ENCODE data around the gene SMYD3. TPM values are rescaled to one million over a fixed set of nuclear protein-coding genes. Genes with fewer than 3 reads are reported as not detected.

SMYD3 gene
- total and polyA plus RNA-seq, 10 of the 15 experiments (the other 5 are each of a cell fraction or from before 2014, with no cell fraction given) = 18.3 to 54.0 (median 24.8) TPM

DNA sequence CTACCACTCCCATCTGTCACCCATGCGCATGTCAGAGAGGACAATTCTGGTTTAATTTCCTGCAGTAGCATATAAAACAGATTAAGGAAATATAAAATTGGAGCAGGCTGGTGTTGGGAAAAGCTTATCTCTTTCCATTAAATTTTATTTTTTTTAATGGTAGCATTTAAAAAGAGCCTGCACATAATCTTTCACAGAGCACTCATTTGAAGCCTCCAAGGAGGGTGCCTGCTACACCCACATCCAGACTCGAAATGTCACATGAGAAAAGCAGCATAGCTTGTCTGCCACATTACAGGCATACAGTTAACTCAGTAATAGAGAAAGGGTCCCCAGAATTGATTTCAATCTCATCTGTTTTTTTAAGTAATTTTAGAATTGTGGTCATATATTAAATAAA, 753.3 kb downstream of the SMYD3 start:
- ChIA-PET SMC1A (ENCODE audit: uncharacterized antibody, unreplicated experiment) (interaction anchor here (0.9 to 1.7 kb wide), 2 partner anchors 9 to 14 kb away, joined by 3 to 4 read pairs; no protein-coding TSS in a partner anchor), CTCF (interaction anchor here (0.6 kb wide), 1 partner anchor 50 kb away, joined by 3 read pairs; no protein-coding TSS in a partner anchor), POLR2A (no interaction called here), RAD21 (ENCODE audit: unreplicated experiment) (no interaction called here)
- no peak overlapping the region for H3K4me3 ChIP-seq
- no peak overlapping the region for H3K4me2 ChIP-seq (ENCODE audit: control insufficient read depth, insufficient read depth)
- H3K27ac ChIP-seq (ENCODE audit: control insufficient read depth, insufficient read depth) = no peak overlapping the region
- intact Hi-C loops (cut with micrococcal nuclease; ENCODE audit: unreplicated experiment) (no loop called here), in situ Hi-C loops (cut with MboI) (no loop called here)
- H3K79me2 ChIP-seq (ENCODE audit: control insufficient read depth, insufficient read depth, low read length) = no peaks in the 10 kb centered on the region
- ATAC-seq = no peak
- H2AFZ ChIP-seq (ENCODE audit: control insufficient read depth, low read depth, low read length) = no peak overlapping the region
- H4K20me1 ChIP-seq (ENCODE audit: control insufficient read depth, insufficient read depth) = no peaks in the 10 kb centered on the region
- no peak overlapping the region for H3K9ac ChIP-seq (ENCODE audit: control insufficient read depth, insufficient read depth, low read length)
- WGBS (ENCODE audit: insufficient coverage, insufficient replicate concordance, low lambda C conversion rate, missing lambda C conversion rate) = 54% methylated on average over 2 of the region's 2 CpGs
- H3K36me3 ChIP-seq (ENCODE audit: control insufficient read depth in 2 of 2, insufficient read depth in 2 of 2, low read length in 1 of 2) = no peaks in the 10 kb centered on the region
- BruUV-seq (replicated peaks) = no TSS peak
- H3K27me3 ChIP-seq (replicated peaks in 1 of 2; ENCODE audit: control insufficient read depth in 2 of 2, insufficient read depth in 2 of 2, low read length in 1 of 2) = no peaks in the 10 kb centered on the region
- no peaks in the 10 kb centered on the region for H3K9me3 ChIP-seq (replicated peaks; ENCODE audit: control insufficient read depth, insufficient read depth, low read length)
- DNase-seq (ENCODE audit: low read depth, low spot score) = no peak
- H3K4me1 ChIP-seq (ENCODE audit: control insufficient read depth, insufficient read depth, low read length) = peaks cover 5% of the 10 kb centered on the region; the same call in 1 of the 2 replicates
- FAIRE-seq = no peak
- TF ChIP-seq HDAC6 (IDR thresholded peaks at IDR 0.05; ENCODE audit: unreplicated experiment) = no peak
- TF ChIP-seq PAX5 (IDR thresholded peaks at IDR 0.05; ENCODE audit: borderline replicate concordance, low read depth, low read length) = no peak
- no peak for TF ChIP-seq MEF2B (IDR thresholded peaks at IDR 0.05; ENCODE audit: partially characterized antibody, poor library complexity, severe bottlenecking)
- TF ChIP-seq POLR2AphosphoS5 (IDR thresholded peaks at IDR 0.05; ENCODE audit: low read length) = no peak
- TF ChIP-seq TARDBP (IDR thresholded peaks at IDR 0.05; ENCODE audit: borderline replicate concordance) = no peak
- TF ChIP-seq, protein P1, sequence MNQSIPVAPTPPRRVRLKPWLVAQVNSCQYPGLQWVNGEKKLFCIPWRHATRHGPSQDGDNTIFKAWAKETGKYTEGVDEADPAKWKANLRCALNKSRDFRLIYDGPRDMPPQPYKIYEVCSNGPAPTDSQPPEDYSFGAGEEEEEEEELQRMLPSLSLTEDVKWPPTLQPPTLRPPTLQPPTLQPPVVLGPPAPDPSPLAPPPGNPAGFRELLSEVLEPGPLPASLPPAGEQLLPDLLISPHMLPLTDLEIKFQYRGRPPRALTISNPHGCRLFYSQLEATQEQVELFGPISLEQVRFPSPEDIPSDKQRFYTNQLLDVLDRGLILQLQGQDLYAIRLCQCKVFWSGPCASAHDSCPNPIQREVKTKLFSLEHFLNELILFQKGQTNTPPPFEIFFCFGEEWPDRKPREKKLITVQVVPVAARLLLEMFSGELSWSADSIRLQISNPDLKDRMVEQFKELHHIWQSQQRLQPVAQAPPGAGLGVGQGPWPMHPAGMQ (IDR thresholded peaks at IDR 0.05; ENCODE audit: borderline replicate concordance) = no peak

DNA sequence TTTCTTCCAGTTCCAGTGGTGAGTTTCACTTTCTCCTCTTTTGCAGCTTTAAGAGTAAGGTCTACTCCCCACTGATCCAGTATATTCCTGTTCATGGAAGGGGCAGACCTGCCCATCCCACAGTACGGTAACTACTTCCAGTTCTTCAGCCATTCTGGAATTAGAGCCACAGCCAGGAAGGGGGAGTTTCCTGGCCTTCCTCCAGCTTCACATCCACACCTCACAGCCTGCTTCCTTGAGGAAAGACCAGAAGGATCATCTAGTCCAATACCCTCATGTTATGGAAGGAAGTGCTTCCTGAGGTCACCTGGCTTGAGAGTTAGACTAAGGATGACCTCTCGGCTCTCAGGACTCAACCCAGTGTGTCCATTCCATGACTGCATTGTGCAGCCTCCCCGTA, 754.5 kb downstream of the SMYD3 start:
- in situ Hi-C loops (cut with MboI) (no loop called here), intact Hi-C loops (cut with micrococcal nuclease; ENCODE audit: unreplicated experiment) (no loop called here)
- ATAC-seq (no peak), FAIRE-seq (no peak), DNase-seq (ENCODE audit: low read depth, low spot score) (no peak)
- Histone ChIP-seq H3K27me3 (replicated peaks in 1 of 2; ENCODE audit: control insufficient read depth in 2 of 2, insufficient read depth in 2 of 2, low read length in 1 of 2) (no peaks in the 10 kb centered on the region), H3K4me3 (no peak overlapping the region), H3K4me2 (ENCODE audit: control insufficient read depth, insufficient read depth) (no peak overlapping the region), H2AFZ (ENCODE audit: control insufficient read depth, low read depth, low read length) (no peak overlapping the region), H4K20me1 (ENCODE audit: control insufficient read depth, insufficient read depth) (no peaks in the 10 kb centered on the region), H3K9ac (ENCODE audit: control insufficient read depth, insufficient read depth, low read length) (no peak overlapping the region), H3K79me2 (ENCODE audit: control insufficient read depth, insufficient read depth, low read length) (no peaks in the 10 kb centered on the region), H3K36me3 (ENCODE audit: control insufficient read depth in 2 of 2, insufficient read depth in 2 of 2, low read length in 1 of 2) (no peaks in the 10 kb centered on the region), H3K4me1 (ENCODE audit: control insufficient read depth, insufficient read depth, low read length) (peaks cover 5% of the 10 kb centered on the region; the same call in 1 of the 2 replicates), H3K27ac (ENCODE audit: control insufficient read depth, insufficient read depth) (no peak overlapping the region), H3K9me3 (replicated peaks; ENCODE audit: control insufficient read depth, insufficient read depth, low read length) (no peaks in the 10 kb centered on the region)
- RAD21 ChIA-PET (ENCODE audit: unreplicated experiment) = no interaction called here
- SMC1A ChIA-PET (ENCODE audit: uncharacterized antibody, unreplicated experiment) = no interaction called here
- BruUV-seq (replicated peaks) = no TSS peak
- CTCF ChIA-PET = no interaction called here
- 92% methylated on average over 3 of the region's 3 CpGs for WGBS (ENCODE audit: insufficient coverage, insufficient replicate concordance, low lambda C conversion rate, missing lambda C conversion rate)
- POLR2A ChIA-PET = no interaction called here
- TF ChIP-seq CBX5 (IDR thresholded peaks at IDR 0.05; ENCODE audit: low read depth) (no peak), DPF2 (IDR thresholded peaks at IDR 0.05) (no peak), EGR1 (IDR thresholded peaks at IDR 0.05; ENCODE audit: borderline replicate concordance in 1 of 2, low read depth in 2 of 2, low read length in 2 of 2) (no peak), POLR2AphosphoS5 (IDR thresholded peaks at IDR 0.05; ENCODE audit: low read length) (no peak), TCF12 (IDR thresholded peaks at IDR 0.05; ENCODE audit: low read depth, low read length) (no peak)
- TF ChIP-seq, protein P2, sequence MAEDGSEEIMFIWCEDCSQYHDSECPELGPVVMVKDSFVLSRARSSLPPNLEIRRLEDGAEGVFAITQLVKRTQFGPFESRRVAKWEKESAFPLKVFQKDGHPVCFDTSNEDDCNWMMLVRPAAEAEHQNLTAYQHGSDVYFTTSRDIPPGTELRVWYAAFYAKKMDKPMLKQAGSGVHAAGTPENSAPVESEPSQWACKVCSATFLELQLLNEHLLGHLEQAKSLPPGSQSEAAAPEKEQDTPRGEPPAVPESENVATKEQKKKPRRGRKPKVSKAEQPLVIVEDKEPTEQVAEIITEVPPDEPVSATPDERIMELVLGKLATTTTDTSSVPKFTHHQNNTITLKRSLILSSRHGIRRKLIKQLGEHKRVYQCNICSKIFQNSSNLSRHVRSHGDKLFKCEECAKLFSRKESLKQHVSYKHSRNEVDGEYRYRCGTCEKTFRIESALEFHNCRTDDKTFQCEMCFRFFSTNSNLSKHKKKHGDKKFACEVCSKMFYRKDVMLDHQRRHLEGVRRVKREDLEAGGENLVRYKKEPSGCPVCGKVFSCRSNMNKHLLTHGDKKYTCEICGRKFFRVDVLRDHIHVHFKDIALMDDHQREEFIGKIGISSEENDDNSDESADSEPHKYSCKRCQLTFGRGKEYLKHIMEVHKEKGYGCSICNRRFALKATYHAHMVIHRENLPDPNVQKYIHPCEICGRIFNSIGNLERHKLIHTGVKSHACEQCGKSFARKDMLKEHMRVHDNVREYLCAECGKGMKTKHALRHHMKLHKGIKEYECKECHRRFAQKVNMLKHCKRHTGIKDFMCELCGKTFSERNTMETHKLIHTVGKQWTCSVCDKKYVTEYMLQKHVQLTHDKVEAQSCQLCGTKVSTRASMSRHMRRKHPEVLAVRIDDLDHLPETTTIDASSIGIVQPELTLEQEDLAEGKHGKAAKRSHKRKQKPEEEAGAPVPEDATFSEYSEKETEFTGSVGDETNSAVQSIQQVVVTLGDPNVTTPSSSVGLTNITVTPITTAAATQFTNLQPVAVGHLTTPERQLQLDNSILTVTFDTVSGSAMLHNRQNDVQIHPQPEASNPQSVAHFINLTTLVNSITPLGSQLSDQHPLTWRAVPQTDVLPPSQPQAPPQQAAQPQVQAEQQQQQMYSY (CRISPR knock-in tag; IDR thresholded peaks at IDR 0.05) = no peak
- TF ChIP-seq, protein P3, sequence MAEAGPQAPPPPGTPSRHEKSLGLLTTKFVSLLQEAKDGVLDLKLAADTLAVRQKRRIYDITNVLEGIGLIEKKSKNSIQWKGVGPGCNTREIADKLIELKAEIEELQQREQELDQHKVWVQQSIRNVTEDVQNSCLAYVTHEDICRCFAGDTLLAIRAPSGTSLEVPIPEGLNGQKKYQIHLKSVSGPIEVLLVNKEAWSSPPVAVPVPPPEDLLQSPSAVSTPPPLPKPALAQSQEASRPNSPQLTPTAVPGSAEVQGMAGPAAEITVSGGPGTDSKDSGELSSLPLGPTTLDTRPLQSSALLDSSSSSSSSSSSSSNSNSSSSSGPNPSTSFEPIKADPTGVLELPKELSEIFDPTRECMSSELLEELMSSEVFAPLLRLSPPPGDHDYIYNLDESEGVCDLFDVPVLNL (IDR thresholded peaks at IDR 0.05; ENCODE audit: low read depth, low read length) = no peak
